Activated T-helper 2 cell treated with anti-CD3 and anti-CD28 coated beads, Interferon-gamma antibody, Interleukin-2, Interleukin-4, amounts not matched to agents 10 μg/mL and 5 μg/mL and 100 μg/mL, durations not matched to agents 14 hours and 24 hours and 36 hours (primary cell): Measurements from ENCODE around the gene HMGN2. TPM values are rescaled to one million over a fixed set of nuclear protein-coding genes. Genes with fewer than 3 reads are reported as not detected.
A peak's percentile ranks its signal among the peaks of the same experiment; 100 is the strongest.
"Not testable (repeated sequence)": the region's sequence is repeated elsewhere in the genome, so short reads cannot be mapped to it uniquely, and the experiment has no call there.

Experiments
- DNase-seq: peaks from one replicate; pipeline ENCODE4 v3.0.0; 2021; ENCODE audit warnings: low spot score
- H3K27ac Mint-ChIP-seq: one replicate; pipeline ENCODE4 v1.8.0; 2021; ENCODE audit warnings: mixed read lengths
- H3K27me3 Mint-ChIP-seq: one replicate; pipeline ENCODE4 v1.8.0; 2021; ENCODE audit warnings: low read depth, mixed read lengths
- H3K36me3 Mint-ChIP-seq: one replicate; pipeline ENCODE4 v1.8.0; 2021; ENCODE audit warnings: low read depth, mixed read lengths
- H3K4me1 Mint-ChIP-seq: one replicate; pipeline ENCODE4 v1.8.0; 2021; ENCODE audit warnings: low read depth, mixed read lengths
- H3K4me3 Mint-ChIP-seq: one replicate; pipeline ENCODE4 v1.8.0; 2021; ENCODE audit warnings: low read depth, mild to moderate bottlenecking, moderate library complexity, mixed read lengths
- H3K9me3 Mint-ChIP-seq: one replicate; pipeline ENCODE4 v1.8.0; 2021; ENCODE audit warnings: mixed read lengths
- intact Hi-C: fragments of 100-400 bp; cut with micrococcal nuclease; formaldehyde crosslinking; loops from one replicate; pipeline ENCODE4 v1.15.1; 2023
- total RNA-seq: library from RNA; stranded (reverse); gene quantifications from 2 replicates; pipeline ENCODE4 v1.2.3, GENCODE V29; 2022

HMGN2 gene
- total RNA-seq, 1 donor from 2014 or later = 579 TPM

- Mint-ChIP-seq H3K4me1 (peaks cover 6% of the 10 kb centered on the region), H3K27ac (no peak overlapping the region), H3K4me3 (no peak overlapping the region), H3K27me3 (no peaks in the 10 kb centered on the region), H3K36me3 (peaks cover 10% of the 10 kb centered on the region), H3K9me3 (no peaks in the 10 kb centered on the region)
- no peak for DNase-seq
- intact Hi-C loops = no loop called here
Observed at GRCh38 chr1:26483980-26484379, 11.7 kb downstream of the HMGN2 start.

GRCh38 chr1:26490155-26490554, 17.9 kb downstream of the HMGN2 start:
- no peak overlapping the region for H3K27ac Mint-ChIP-seq
- no peak for DNase-seq
- intact Hi-C loops = no loop called here
- no peak overlapping the region for H3K4me3 Mint-ChIP-seq
- H3K9me3 Mint-ChIP-seq = no peaks in the 10 kb centered on the region
- no peaks in the 10 kb centered on the region for H3K27me3 Mint-ChIP-seq
- H3K4me1 Mint-ChIP-seq = peaks cover 4% of the 10 kb centered on the region
- no peaks in the 10 kb centered on the region for H3K36me3 Mint-ChIP-seq

GRCh38 chr1:26493267-26493666, 21.0 kb downstream of the HMGN2 start:
- H3K27me3 Mint-ChIP-seq = no peaks in the 10 kb centered on the region
- no peak overlapping the region for H3K27ac Mint-ChIP-seq
- intact Hi-C loops = no loop called here
- no peak for DNase-seq
- H3K9me3 Mint-ChIP-seq = no peaks in the 10 kb centered on the region
- no peaks in the 10 kb centered on the region for H3K36me3 Mint-ChIP-seq
- peaks cover 8% of the 10 kb centered on the region for H3K4me1 Mint-ChIP-seq
- H3K4me3 Mint-ChIP-seq = no peak overlapping the region

GRCh38 chr1:26493938-26494337, 21.7 kb downstream of the HMGN2 start:
- no peak overlapping the region for H3K27ac Mint-ChIP-seq
- no peaks in the 10 kb centered on the region for H3K9me3 Mint-ChIP-seq
- H3K4me3 Mint-ChIP-seq = no peak overlapping the region
- H3K27me3 Mint-ChIP-seq = no peaks in the 10 kb centered on the region
- peaks cover 2% of the 10 kb centered on the region for H3K36me3 Mint-ChIP-seq
- intact Hi-C loops = no loop called here
- peaks cover 9% of the 10 kb centered on the region for H3K4me1 Mint-ChIP-seq
- DNase-seq = no peak

- no peak overlapping the region for H3K4me3 Mint-ChIP-seq
- intact Hi-C loops = no loop called here
- H3K36me3 Mint-ChIP-seq = peaks cover 4% of the 10 kb centered on the region
- no peaks in the 10 kb centered on the region for H3K9me3 Mint-ChIP-seq
- peaks cover 17% of the 10 kb centered on the region for H3K4me1 Mint-ChIP-seq
- no peak overlapping the region for H3K27ac Mint-ChIP-seq
- DNase-seq = no peak
- no peaks in the 10 kb centered on the region for H3K27me3 Mint-ChIP-seq
Observed at GRCh38 chr1:26496861-26497260, 24.6 kb downstream of the HMGN2 start.

- Mint-ChIP-seq H3K4me1 (peaks cover 21% of the 10 kb centered on the region), H3K36me3 (peaks cover 4% of the 10 kb centered on the region), H3K9me3 (no peaks in the 10 kb centered on the region), H3K27ac (peak overlapping the region; percentile 38), H3K4me3 (peak overlapping the region; percentile 30), H3K27me3 (no peaks in the 10 kb centered on the region)
- intact Hi-C loops = no loop called here
- no peak for DNase-seq
Observed at GRCh38 chr1:26498894-26499293, 26.7 kb downstream of the HMGN2 start.

- peak overlapping the region; percentile 87 for H3K4me3 Mint-ChIP-seq
- no peaks in the 10 kb centered on the region for H3K27me3 Mint-ChIP-seq
- peak; percentile 85 for DNase-seq
- H3K27ac Mint-ChIP-seq = peak overlapping the region; percentile 89
- no peaks in the 10 kb centered on the region for H3K9me3 Mint-ChIP-seq
- H3K4me1 Mint-ChIP-seq = peaks cover 21% of the 10 kb centered on the region
- intact Hi-C loops = loop anchor here (1.0 to 2.0 kb wide), 5 partner anchors 28 to 288 kb away; partner anchors contain the start of genes HMGN2 and RPS6KA1
- peaks cover 4% of the 10 kb centered on the region for H3K36me3 Mint-ChIP-seq
Observed at GRCh38 chr1:26500488-26501175, 28.4 kb downstream of the HMGN2 start.

- intact Hi-C loops, H3K4me3 Mint-ChIP-seq, DNase-seq, H3K27ac Mint-ChIP-seq, H3K27me3 Mint-ChIP-seq, H3K4me1 Mint-ChIP-seq, H3K9me3 Mint-ChIP-seq, H3K36me3 Mint-ChIP-seq: not testable (repeated sequence)
Observed at GRCh38 chr1:26510711-26511110, 38.5 kb downstream of the HMGN2 start.

- H3K9me3 Mint-ChIP-seq, H3K27me3 Mint-ChIP-seq, H3K4me3 Mint-ChIP-seq, H3K4me1 Mint-ChIP-seq, H3K27ac Mint-ChIP-seq, H3K36me3 Mint-ChIP-seq, DNase-seq, intact Hi-C loops: not testable (repeated sequence)
Observed at GRCh38 chr1:26515836-26516235, 43.6 kb downstream of the HMGN2 start.

- intact Hi-C loops = no loop called here
- Mint-ChIP-seq H3K9me3 (no peaks in the 10 kb centered on the region), H3K27me3 (peaks cover 1% of the 10 kb centered on the region), H3K4me1 (no peaks in the 10 kb centered on the region), H3K4me3 (no peak overlapping the region), H3K36me3 (no peaks in the 10 kb centered on the region), H3K27ac (no peak overlapping the region)
- no peak for DNase-seq
Observed at GRCh38 chr1:26516987-26517765, 44.9 kb downstream of the HMGN2 start.

GRCh38 chr1:26517766-26518049, 45.5 kb downstream of the HMGN2 start:
- peaks cover 1% of the 10 kb centered on the region for H3K27me3 Mint-ChIP-seq
- H3K36me3 Mint-ChIP-seq = no peaks in the 10 kb centered on the region
- H3K4me3 Mint-ChIP-seq = no peak overlapping the region
- DNase-seq = no peak
- intact Hi-C loops = no loop called here
- no peaks in the 10 kb centered on the region for H3K4me1 Mint-ChIP-seq
- H3K9me3 Mint-ChIP-seq = no peaks in the 10 kb centered on the region
- H3K27ac Mint-ChIP-seq = no peak overlapping the region

GRCh38 chr1:26518355-26518754, 46.1 kb downstream of the HMGN2 start:
- Mint-ChIP-seq H3K36me3 (no peaks in the 10 kb centered on the region), H3K9me3 (no peaks in the 10 kb centered on the region), H3K4me3 (no peak overlapping the region), H3K27ac (no peak overlapping the region), H3K4me1 (no peaks in the 10 kb centered on the region), H3K27me3 (peaks cover 1% of the 10 kb centered on the region)
- DNase-seq = no peak
- intact Hi-C loops = no loop called here

GRCh38 chr1:26520339-26520738, 48.1 kb downstream of the HMGN2 start:
- Mint-ChIP-seq H3K27ac (no peak overlapping the region), H3K9me3 (no peaks in the 10 kb centered on the region), H3K4me3 (no peak overlapping the region)

More at GRCh38 chr1:26520339-26520738, 48.1 kb downstream of the HMGN2 start:
- DNase-seq = no peak
- intact Hi-C loops = no loop called here
- peaks cover 2% of the 10 kb centered on the region for H3K4me1 Mint-ChIP-seq
- H3K36me3 Mint-ChIP-seq = no peaks in the 10 kb centered on the region
- peaks cover 9% of the 10 kb centered on the region for H3K27me3 Mint-ChIP-seq
